Mesothelial cell of epicardium (in vitro differentiated cells): ENCODE measurements around the gene MRAP2. TPM values are rescaled to one million over a fixed set of nuclear protein-coding genes. Genes with fewer than 3 reads are reported as not detected.
"Not testable (repeated sequence)": the region's sequence is repeated elsewhere in the genome, so short reads cannot be mapped to it uniquely, and the experiment has no call there.

Experiments
- DNase-seq, 2 experiments: peaks; one replicate each; pipeline ENCODE4 v3.0.0; 2021; ENCODE audit warnings: low spot score in 2 of 2; ENCODE audit not compliant: unreplicated experiment in 2 of 2
- H3K27ac Mint-ChIP-seq: 2 replicates; pipeline ENCODE4 v1.8.0; 2021; ENCODE audit warnings: mixed read lengths
- H3K27me3 Mint-ChIP-seq: 2 replicates; pipeline ENCODE4 v1.8.0; 2021; ENCODE audit warnings: low read depth, mixed read lengths
- H3K36me3 Mint-ChIP-seq: 2 replicates; pipeline ENCODE4 v1.8.0; 2021; ENCODE audit warnings: mixed read lengths
- H3K4me1 Mint-ChIP-seq: 2 replicates; pipeline ENCODE4 v1.8.0; 2021; ENCODE audit warnings: mixed read lengths
- H3K4me3 Mint-ChIP-seq: 2 replicates; pipeline ENCODE4 v1.8.0; 2021; ENCODE audit warnings: mild to moderate bottlenecking, moderate library complexity, mixed read lengths
- H3K9me3 Mint-ChIP-seq: 2 replicates; pipeline ENCODE4 v1.8.0; 2021; ENCODE audit warnings: mixed read lengths
- CTCF ChIP-seq: fragments of 200-600 bp; sonication (generic); IDR thresholded peaks from one replicate; pipeline ENCODE4 v1.5.0; 2021; ENCODE audit warnings: antibody characterized with exemption; ENCODE audit not compliant: unreplicated experiment
- total RNA-seq: library from RNA; stranded (reverse); gene quantifications from 3 replicates; pipeline ENCODE4 v1.2.1, GENCODE V29; 2021

Gene MRAP2
- total RNA-seq, 1 donor from 2014 or later = 2.7 TPM

- Mint-ChIP-seq H3K9me3 (peaks cover 25% of the 10 kb centered on the region), H3K4me1 (peaks cover 36% of the 10 kb centered on the region), H3K4me3 (no peak overlapping the region), H3K27ac (peak overlapping the region; percentile 68), H3K36me3 (peaks cover 4% of the 10 kb centered on the region), H3K27me3 (no peaks in the 10 kb centered on the region)
- no peak for DNase-seq
- TF ChIP-seq CTCF = no peak
Observed at GRCh38 chr6:84065693-84066290, 32.2 kb downstream of the MRAP2 start.

GRCh38 chr6:84066536-84066935, 33.0 kb downstream of the MRAP2 start:
- H3K27ac Mint-ChIP-seq = peak overlapping the region; percentile 68
- no peak for DNase-seq
- TF ChIP-seq CTCF = no peak
- H3K4me1 Mint-ChIP-seq = peaks cover 32% of the 10 kb centered on the region
- H3K4me3 Mint-ChIP-seq = no peak overlapping the region
- peaks cover 33% of the 10 kb centered on the region for H3K9me3 Mint-ChIP-seq
- no peaks in the 10 kb centered on the region for H3K27me3 Mint-ChIP-seq
- peaks cover 11% of the 10 kb centered on the region for H3K36me3 Mint-ChIP-seq

- H3K9me3 Mint-ChIP-seq = peaks cover 37% of the 10 kb centered on the region
- H3K4me1 Mint-ChIP-seq = peaks cover 19% of the 10 kb centered on the region
- not testable (repeated sequence) for H3K27ac Mint-ChIP-seq, H3K27me3 Mint-ChIP-seq, DNase-seq, H3K4me3 Mint-ChIP-seq
- peaks cover 15% of the 10 kb centered on the region for H3K36me3 Mint-ChIP-seq
Observed at GRCh38 chr6:84068873-84069272, 35.3 kb downstream of the MRAP2 start.

GRCh38 chr6:84072442-84072997, 38.9 kb downstream of the MRAP2 start:
- Mint-ChIP-seq H3K4me1 (peaks cover 18% of the 10 kb centered on the region), H3K27ac (no peak overlapping the region), H3K4me3 (no peak overlapping the region), H3K27me3 (no peaks in the 10 kb centered on the region), H3K36me3 (peaks cover 15% of the 10 kb centered on the region), H3K9me3 (peaks cover 37% of the 10 kb centered on the region)
- DNase-seq = no peak
- no peak for TF ChIP-seq CTCF

- Mint-ChIP-seq H3K36me3 (peaks cover 12% of the 10 kb centered on the region), H3K4me1 (peaks cover 18% of the 10 kb centered on the region), H3K9me3 (peaks cover 22% of the 10 kb centered on the region), H3K4me3 (peak overlapping the region; percentile 33), H3K27ac (peak overlapping the region; percentile 96), H3K27me3 (no peaks in the 10 kb centered on the region)
- DNase-seq = peak; percentile 29 to 62
- no peak for TF ChIP-seq CTCF
Observed at GRCh38 chr6:84074988-84075781, 41.6 kb downstream of the MRAP2 start.

GRCh38 chr6:84077645-84078044, 44.1 kb downstream of the MRAP2 start:
- Mint-ChIP-seq H3K27ac (no peak overlapping the region), H3K27me3 (no peaks in the 10 kb centered on the region), H3K36me3 (peaks cover 1% of the 10 kb centered on the region), H3K9me3 (peaks cover 9% of the 10 kb centered on the region), H3K4me1 (peaks cover 26% of the 10 kb centered on the region), H3K4me3 (no peak overlapping the region)
- DNase-seq = no peak
- TF ChIP-seq CTCF = no peak
